ENCODE measurements around the gene CCDC117.
"Not testable (repeated sequence)": the region's sequence is repeated elsewhere in the genome, so short reads cannot be mapped to it uniquely, and the experiment has no call there.

GRCh38 chr22:28824455-28824854 lies 52.0 kb downstream of the CCDC117 start:
- TF ChIP-seq CTCF (conservative IDR thresholded peaks at IDR 0.05; ENCODE audit: low read depth, low read length); EZH2phosphoT487 (IDR thresholded peaks at IDR 0.05; ENCODE audit: borderline replicate concordance, low read length): not testable (repeated sequence)

Measured in PC-3 (cell line).